ENCODE measurements around the gene EPHB4.

- TF ChIP-seq POLR2A (IDR thresholded peaks at IDR 0.05), result no peak
- no peak for TF ChIP-seq CTCF (IDR thresholded peaks at IDR 0.05)
- no peak for TF ChIP-seq POLR2AphosphoS5 (IDR thresholded peaks at IDR 0.05)
Measured at GRCh38 chr7:100778061-100778621, 49.2 kb downstream of the EPHB4 start.

Measured in breast epithelium (tissue), 3 donors.